Heart right ventricle (tissue), 16 donors: ENCODE measurements around the gene SEMA3A. TPM values are rescaled to one million over a fixed set of nuclear protein-coding genes. Genes with fewer than 3 reads are reported as not detected.
A peak's percentile ranks its signal among the peaks of the same experiment; 100 is the strongest.

ENCODE experiments used
- ATAC-seq, 8 donors: fragments of 200-7000 bp; cut with Tn5 transposase; one replicate each; pipeline ENCODE4 v1.9.1; 2020; ENCODE audit warnings: mild to moderate bottlenecking in 8 of 8, moderate library complexity in 8 of 8, moderate number of reproducible peaks in 1 of 8
- DNase-seq, 2 donors: peaks; one replicate each; pipeline ENCODE4 v3.0.0-alpha.2; 2020
- H3K27ac ChIP-seq, 10 donors: fragments of 200-600 bp; sonication (generic) in 2 of 10; one replicate each; pipeline versions ENCODE4 v1.5.0 to v1.8.0; 2020 to 2022; ENCODE audit warnings: mild to moderate bottlenecking in 3 of 10
- H3K27me3 ChIP-seq, 7 donors: fragments of 200-600 bp; one replicate each; pipeline ENCODE4 v1.8.0; 2021 to 2022; ENCODE audit warnings: mild to moderate bottlenecking in 2 of 7
- H3K36me3 ChIP-seq, 9 donors: fragments of 200-600 bp; sonication (generic) in 1 of 9; one replicate each; pipeline versions ENCODE4 v1.5.0 to v1.8.0; 2020 to 2022; ENCODE audit warnings: mild to moderate bottlenecking in 2 of 9
- H3K4me1 ChIP-seq, 9 donors: fragments of 200-600 bp; sonication (generic) in 1 of 9; one replicate each; pipeline versions ENCODE4 v1.5.0 to v1.8.0; 2020 to 2022; ENCODE audit warnings: mild to moderate bottlenecking in 4 of 9
- H3K4me3 ChIP-seq, 10 donors: fragments of 200-600 bp; sonication (generic) in 2 of 10; one replicate each; pipeline versions ENCODE4 v1.5.0 to v1.8.0; 2020 to 2022; ENCODE audit warnings: mild to moderate bottlenecking in 7 of 10, moderate library complexity in 2 of 10
- H3K9me3 ChIP-seq, 11 donors: fragments of 200-600 bp in 10 of 11; sonication (generic) in 2 of 11; one replicate each; pipeline versions ENCODE4 v1.5.0 to v1.8.0; 2013 to 2022; ENCODE audit warnings: mild to moderate bottlenecking in 2 of 11, control low read depth in 1 of 11, moderate library complexity in 1 of 11
- CTCF ChIP-seq, 9 donors: fragments of 200-600 bp; sonication (generic) in 2 of 9; IDR thresholded peaks; one replicate each; pipeline versions ENCODE4 v1.5.0 to v1.8.0; 2021 to 2022; ENCODE audit warnings: antibody characterized with exemption in 9 of 9, mild to moderate bottlenecking in 5 of 9, moderate library complexity in 1 of 9
- WGBS, 2 donors: extraction: QIAGEN DNeasy Blood & Tissue Kit; methylation state at CpG; one replicate each; pipeline ENCODE4 v1.1.7; 2013; ENCODE audit warnings: inconsistent platforms in 1 of 2; 5-methylcytosine and 5-hydroxymethylcytosine counted together
- intact Hi-C, 10 donors: fragments of 100-400 bp; cut with DNase I; formaldehyde crosslinking; loops; one replicate each; pipeline versions ENCODE4 v1.11.1 to v1.14.2; 2022
- polyA plus RNA-seq, 2 donors: library from polyadenylated mRNA; stranded (reverse); fragments of 200-250 nt; gene quantifications; one replicate each; pipeline ENCODE4 v1.2.3, GENCODE V29; 2013
- total RNA-seq, 10 donors: library from RNA; stranded (reverse); fragmentation: NEBNext Ultra II Directional in 3 of 10; extraction: Animal tissue kit (Norgen Biotek cat#: 25700) in 3 of 10; gene quantifications; one replicate each; pipeline versions ENCODE4 v1.2.1 to v1.2.4, GENCODE V29; 2021 to 2023
- donor health status: Arrhythmogenic right ventricular cardiomyopathy.
- donor health status: ischemic (EF 13 %, LVEDD 7.1; RV severe dilation, severe dysfunction).
- donor health status: healthy with polysubstance abuse.
- donor health status: DM: no; HTN: yes; CAD: no.
- donor health status: DM: no; HTN: no; CAD: no.
- donor health status: ischemic (EF 25% LVEDD 6.9; RV normal size, moderate dysfunction).
- donor health status: ischemic (EF 25% LVEDD 5.7; RV mildly dilated, moderate dysfunction).
- donor health status: healthy.
- donor health status: DM: yes; HTN: yes; CAD: no.
- donor health status: Ischemic cardiomyopathy.
- donor health status: ischemic (EF 35%, LVEDD 5.7; RV mildly dilated, moderate dysfunction).
- donor health status: nonischemic (EF 11% LVEDD 7.7; RV severe dilation, severe dysfunction).
- donor health status: DM: yes; HTN: yes; CAD: no.
- donor health status: PGD.
- donor health status: ischemic (EF 29% LVEDD 5.4; RV normal size, mild dysfunction).
- donor health status: nonischemic (EF 23%, LVEDD 6.1; RV moderate dilation, normal function).

Gene SEMA3A
- total and polyA plus RNA-seq, 12 donors, result 0.19 to 5.3 (median 1.5) TPM

- 95 to 96% methylated on average over 4 of the region's 4 CpGs for WGBS, 2 donors
- no peak for TF ChIP-seq CTCF (IDR thresholded peaks at IDR 0.05)
Observed at GRCh38 chr7:84122582-84123360, 71.8 kb downstream of the SEMA3A start.

GRCh38 chr7:84117304-84117703, 77.3 kb downstream of the SEMA3A start:
- TF ChIP-seq CTCF (IDR thresholded peaks at IDR 0.05), result no peak
- intact Hi-C loops, result no loop called here
- 88 to 98% methylated on average over 6 of the region's 6 CpGs for WGBS, 2 donors

More at GRCh38 chr7:84122582-84123360, 71.8 kb downstream of the SEMA3A start:
- no peaks in the 10 kb centered on the region for H3K27me3 ChIP-seq
- H3K36me3 ChIP-seq, result no peaks in the 10 kb centered on the region
- DNase-seq, result no peak
- no peak for ATAC-seq
- no peak overlapping the region for H3K4me3 ChIP-seq
- H3K27ac ChIP-seq, result no peak overlapping the region
- H3K4me1 ChIP-seq, result peaks cover 0 to 10% (median 0%) of the 10 kb centered on the region in 9 donors
- no peaks in the 10 kb centered on the region for H3K9me3 ChIP-seq
- intact Hi-C loops, result no loop called here

DNA sequence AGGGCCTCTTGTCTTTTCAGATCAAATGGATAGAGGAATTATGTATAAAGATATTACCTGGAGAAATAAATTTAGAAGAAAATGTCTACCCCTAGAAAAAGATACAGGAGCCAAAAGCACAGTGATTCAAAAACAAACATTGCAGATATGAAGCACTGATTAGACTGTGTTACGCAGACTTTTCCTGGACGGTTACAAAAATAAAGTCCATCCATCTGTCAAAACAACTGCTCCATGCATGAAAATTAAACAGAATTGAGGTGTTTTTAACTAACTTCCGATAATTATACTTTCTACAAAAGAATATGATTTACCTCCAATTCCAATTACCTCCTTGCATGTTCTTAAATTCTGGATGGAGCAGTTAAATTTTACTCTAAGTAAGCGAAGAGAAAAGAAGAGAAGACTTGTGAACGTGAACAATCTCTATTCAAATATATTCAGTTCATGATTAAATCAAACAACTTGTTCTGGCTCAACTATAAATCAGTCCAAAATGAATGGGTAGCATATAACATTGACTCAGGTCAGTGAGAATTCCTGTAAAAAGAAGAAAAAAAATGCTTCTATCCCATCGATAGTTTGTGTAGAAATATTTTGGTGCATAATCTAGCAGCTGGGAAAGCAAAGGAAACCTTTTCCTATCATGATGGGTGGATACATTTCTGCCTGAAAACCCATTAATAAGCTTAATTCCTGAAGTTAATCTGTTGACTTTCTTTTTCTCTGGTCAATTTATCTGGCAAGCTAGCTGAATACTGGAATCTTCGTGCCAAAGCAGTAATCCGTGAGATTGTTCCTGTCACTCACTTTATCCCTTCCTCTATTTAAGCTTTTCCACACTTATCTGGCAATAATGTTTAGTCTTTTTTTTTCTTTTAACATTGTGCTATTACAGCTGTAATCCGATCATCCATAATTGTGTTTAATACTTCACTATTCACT, 80.4 kb downstream of the SEMA3A start:
- TF ChIP-seq CTCF (IDR thresholded peaks at IDR 0.05), result no peak
- peaks cover 0 to 38% (median 27%) of the 10 kb centered on the region in 9 donors for H3K4me1 ChIP-seq
- 52 to 68% methylated on average over 9 of the region's 9 CpGs for WGBS, 2 donors
- H3K4me3 ChIP-seq, result no peak overlapping the region
- no peaks in the 10 kb centered on the region for H3K36me3 ChIP-seq
- no peak for DNase-seq
- peak overlapping the region in 2 of 10 donors; percentile 43 to 45 for H3K27ac ChIP-seq
- ATAC-seq, result no peak
- H3K27me3 ChIP-seq, result no peaks in the 10 kb centered on the region
- intact Hi-C loops, result no loop called here
- no peaks in the 10 kb centered on the region for H3K9me3 ChIP-seq

More at GRCh38 chr7:84117304-84117703, 77.3 kb downstream of the SEMA3A start:
- DNase-seq, result no peak
- Histone ChIP-seq H3K9me3 (no peaks in the 10 kb centered on the region), H3K27me3 (no peaks in the 10 kb centered on the region), H3K4me3 (no peak overlapping the region), H3K4me1 (peaks cover 0 to 26% (median 16%) of the 10 kb centered on the region in 9 donors), H3K27ac (no peak overlapping the region), H3K36me3 (no peaks in the 10 kb centered on the region)
- ATAC-seq, result no peak

DNA sequence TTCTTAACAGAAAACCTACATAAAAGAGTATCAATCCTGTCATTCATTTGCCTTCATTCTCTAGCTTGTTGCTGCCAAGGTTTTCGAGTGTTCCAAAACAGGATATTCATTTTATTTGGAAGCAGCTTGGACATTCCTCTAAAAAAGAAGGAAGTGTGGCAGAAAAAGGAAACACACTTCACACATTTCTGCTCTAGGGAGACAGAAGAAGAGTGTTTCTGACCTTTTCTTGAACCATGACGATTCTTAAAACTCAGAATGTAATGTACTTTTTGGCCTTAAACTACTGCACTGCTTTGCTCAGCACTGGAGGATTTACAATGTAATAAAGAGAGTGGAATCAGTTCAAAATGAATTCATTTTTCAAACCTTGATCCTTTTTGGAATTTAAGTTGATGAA, 81.3 kb downstream of the SEMA3A start:
- no peak overlapping the region for H3K4me3 ChIP-seq
- ATAC-seq, result peak in 5 of 8 donors; percentile 16 to 64 (median 44)
- no peak for DNase-seq
- TF ChIP-seq CTCF (IDR thresholded peaks at IDR 0.05), result no peak
- H3K27me3 ChIP-seq, result no peaks in the 10 kb centered on the region
- peaks cover 0 to 38% (median 27%) of the 10 kb centered on the region in 9 donors for H3K4me1 ChIP-seq
- peak overlapping the region in 3 of 10 donors; percentile 31 to 45 (median 43) for H3K27ac ChIP-seq
- intact Hi-C loops, result no loop called here
- 24 to 30% methylated on average over 2 of the region's 2 CpGs for WGBS, 2 donors
- no peaks in the 10 kb centered on the region for H3K9me3 ChIP-seq
- no peaks in the 10 kb centered on the region for H3K36me3 ChIP-seq
